Measurements from ENCODE around the gene HS6ST3. TPM values are rescaled to one million over a fixed set of nuclear protein-coding genes. Genes with fewer than 3 reads are reported as not detected.

The HS6ST3 gene
- total RNA-seq, 1 experiment from 2014 or later: not detected

DNA sequence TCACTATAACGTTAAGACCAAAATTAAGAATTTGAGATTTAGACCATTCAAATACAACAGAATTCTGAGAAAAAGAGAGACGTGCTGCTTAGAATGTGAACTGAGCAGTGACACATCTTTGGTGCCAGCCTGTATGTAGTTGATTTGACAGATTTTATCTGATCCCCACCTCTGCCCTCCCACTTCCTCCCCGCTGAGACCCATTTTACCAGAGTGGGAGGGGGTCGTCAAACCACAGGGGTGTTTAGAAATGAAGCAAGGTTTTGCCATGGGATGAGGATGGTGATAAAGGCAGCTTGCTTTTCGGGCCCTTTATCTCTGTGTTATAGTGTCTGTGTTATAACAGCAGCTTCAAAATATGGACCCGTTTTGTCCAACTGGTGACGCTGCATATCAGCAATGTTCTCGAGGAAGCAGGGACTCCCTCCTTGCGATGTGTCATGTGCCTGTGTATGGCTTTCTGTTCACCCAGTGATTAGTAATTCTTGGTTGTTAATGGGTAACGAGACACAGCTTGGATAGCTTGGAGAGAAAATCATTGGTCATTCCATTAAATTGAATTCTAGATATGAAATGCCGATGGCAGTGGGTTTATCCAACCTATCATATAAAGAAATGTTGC, 125.0 kb downstream of the HS6ST3 start:
- Histone ChIP-seq H3K9me3 (no peaks in the 10 kb centered on the region), H3K4me3 (ENCODE audit: low read depth, low read length) (no peak overlapping the region), H3K4me1 (no peaks in the 10 kb centered on the region), H3K36me3 (ENCODE audit: control insufficient read depth, insufficient read depth, low read length) (no peaks in the 10 kb centered on the region), H3K27me3 (replicated peaks; ENCODE audit: control insufficient read depth, insufficient read depth, low read length) (no peaks in the 10 kb centered on the region)
- peaks cover 5% of the 10 kb centered on the region for H3K36me3 Mint-ChIP-seq (ENCODE audit: insufficient read depth, unreplicated experiment)
- CTCF ChIA-PET: no interaction called here
- H3K27ac Mint-ChIP-seq (ENCODE audit: unreplicated experiment): no peak overlapping the region
- no TSS peak for BruUV-seq (replicated peaks)
- no peak for TF ChIP-seq CTCF (IDR thresholded peaks at IDR 0.05; ENCODE audit: insufficient read depth in 1 of 2, low read depth in 1 of 2, low read length in 1 of 2, severe bottlenecking in 1 of 2, unreplicated experiment in 1 of 2)
- no peak overlapping the region for H3K4me3 Mint-ChIP-seq (ENCODE audit: unreplicated experiment)
- DNase-seq: no peak
- H3K27me3 Mint-ChIP-seq (ENCODE audit: insufficient read depth, unreplicated experiment): peaks cover 10% of the 10 kb centered on the region
- H3K4me1 Mint-ChIP-seq (ENCODE audit: low read depth, unreplicated experiment): no peaks in the 10 kb centered on the region
- POLR2A ChIA-PET: no interaction called here
- peaks cover 6% of the 10 kb centered on the region for H3K9me3 Mint-ChIP-seq (ENCODE audit: unreplicated experiment)
- intact Hi-C loops (cut with micrococcal nuclease; ENCODE audit: unreplicated experiment): no loop called here

GRCh38 chr13:96216543-96216942, 126.6 kb downstream of the HS6ST3 start:
- intact Hi-C loops (cut with micrococcal nuclease; ENCODE audit: unreplicated experiment): no loop called here
- peaks cover 5% of the 10 kb centered on the region for H3K36me3 Mint-ChIP-seq (ENCODE audit: insufficient read depth, unreplicated experiment)
- no peak overlapping the region for H3K4me3 Mint-ChIP-seq (ENCODE audit: unreplicated experiment)
- Histone ChIP-seq H3K36me3 (ENCODE audit: control insufficient read depth, insufficient read depth, low read length) (no peaks in the 10 kb centered on the region), H3K4me3 (ENCODE audit: low read depth, low read length) (no peak overlapping the region), H3K27me3 (replicated peaks; ENCODE audit: control insufficient read depth, insufficient read depth, low read length) (no peaks in the 10 kb centered on the region), H3K4me1 (no peaks in the 10 kb centered on the region), H3K9me3 (no peaks in the 10 kb centered on the region)
- POLR2A ChIA-PET: no interaction called here
- no peaks in the 10 kb centered on the region for H3K4me1 Mint-ChIP-seq (ENCODE audit: low read depth, unreplicated experiment)
- H3K27ac Mint-ChIP-seq (ENCODE audit: unreplicated experiment): no peak overlapping the region
- no peak for DNase-seq
- peaks cover 13% of the 10 kb centered on the region for H3K27me3 Mint-ChIP-seq (ENCODE audit: insufficient read depth, unreplicated experiment)
- peaks cover 6% of the 10 kb centered on the region for H3K9me3 Mint-ChIP-seq (ENCODE audit: unreplicated experiment)
- BruUV-seq (replicated peaks): no TSS peak
- CTCF ChIA-PET: no interaction called here
- TF ChIP-seq CTCF (IDR thresholded peaks at IDR 0.05; ENCODE audit: insufficient read depth in 1 of 2, low read depth in 1 of 2, low read length in 1 of 2, severe bottlenecking in 1 of 2, unreplicated experiment in 1 of 2): no peak

GRCh38 chr13:96218475-96218874, 128.6 kb downstream of the HS6ST3 start:
- intact Hi-C loops (cut with micrococcal nuclease; ENCODE audit: unreplicated experiment): no loop called here

More at GRCh38 chr13:96218475-96218874, 128.6 kb downstream of the HS6ST3 start:
- Mint-ChIP-seq H3K9me3 (ENCODE audit: unreplicated experiment) (peaks cover 6% of the 10 kb centered on the region), H3K27ac (ENCODE audit: unreplicated experiment) (no peak overlapping the region), H3K27me3 (ENCODE audit: insufficient read depth, unreplicated experiment) (peaks cover 10% of the 10 kb centered on the region), H3K4me3 (ENCODE audit: unreplicated experiment) (no peak overlapping the region), H3K36me3 (ENCODE audit: insufficient read depth, unreplicated experiment) (peaks cover 5% of the 10 kb centered on the region), H3K4me1 (ENCODE audit: low read depth, unreplicated experiment) (no peaks in the 10 kb centered on the region)
- Histone ChIP-seq H3K27me3 (replicated peaks; ENCODE audit: control insufficient read depth, insufficient read depth, low read length) (no peaks in the 10 kb centered on the region), H3K9me3 (no peaks in the 10 kb centered on the region), H3K36me3 (ENCODE audit: control insufficient read depth, insufficient read depth, low read length) (no peaks in the 10 kb centered on the region), H3K4me1 (no peaks in the 10 kb centered on the region), H3K4me3 (ENCODE audit: low read depth, low read length) (no peak overlapping the region)
- TF ChIP-seq CTCF (IDR thresholded peaks at IDR 0.05; ENCODE audit: insufficient read depth in 1 of 2, low read depth in 1 of 2, low read length in 1 of 2, severe bottlenecking in 1 of 2, unreplicated experiment in 1 of 2): no peak
- CTCF ChIA-PET: no interaction called here
- no TSS peak for BruUV-seq (replicated peaks)
- POLR2A ChIA-PET: no interaction called here
- no peak for DNase-seq
